GM12872 (cell line): ENCODE data around the gene HOXC4.

Source experiments
- CTCF ChIP-seq: IDR thresholded peaks from 3 replicates; pipeline ENCODE4 v1.5.1; 2011; ENCODE audit warnings: low read depth, mild to moderate bottlenecking, low read length, moderate library complexity; ENCODE audit not compliant: insufficient read depth

The HOXC4 gene

DNA sequence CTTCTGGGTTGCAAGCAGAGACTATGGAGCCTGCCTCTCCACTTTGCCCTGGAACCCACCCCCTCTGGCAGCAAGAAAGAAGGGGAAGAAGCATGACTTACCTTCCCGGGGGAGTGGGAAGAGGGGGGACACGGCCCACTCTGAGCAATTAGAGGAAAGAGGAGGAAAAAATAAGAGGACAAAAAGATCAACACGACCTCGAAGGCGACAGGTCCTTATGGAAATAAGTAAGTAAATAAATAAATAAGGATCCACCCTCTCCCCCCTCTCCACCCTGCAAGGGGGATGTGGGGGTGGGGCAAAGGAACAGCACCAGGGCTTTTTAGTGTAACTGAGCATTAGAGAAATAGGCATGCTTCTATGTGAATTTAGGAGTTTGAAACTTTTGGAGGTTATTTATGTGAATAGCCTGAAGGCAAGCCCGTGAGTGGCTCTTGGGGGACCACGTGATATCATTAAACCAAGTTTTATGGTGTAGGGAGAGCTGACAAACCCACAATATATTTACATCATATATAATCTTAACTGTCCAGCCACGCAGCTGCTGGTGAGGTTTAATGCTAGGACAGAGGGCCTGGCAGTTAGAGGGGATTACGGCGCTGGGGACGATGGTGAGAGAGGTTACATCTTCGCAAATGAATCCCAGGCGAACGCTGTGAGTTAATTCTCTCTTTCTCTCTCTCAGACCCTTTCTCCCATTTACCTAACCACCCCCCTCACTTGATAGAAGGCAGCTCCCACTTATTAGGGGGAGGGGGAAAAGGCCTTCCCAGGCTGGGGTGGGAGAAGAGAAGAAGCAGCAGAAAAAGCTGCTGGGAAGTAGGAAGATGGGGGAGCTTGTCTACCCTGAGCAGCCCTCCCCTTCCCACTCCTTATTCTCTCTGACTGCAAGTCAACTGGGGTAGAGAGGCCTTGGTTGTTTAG, 16.0 kb upstream of the HOXC4 start:
- no peak for TF ChIP-seq CTCF

GRCh38 chr12:54038284-54038870, 15.3 kb upstream of the HOXC4 start:
- no peak for TF ChIP-seq CTCF

GRCh38 chr12:54038871-54039414, 14.7 kb upstream of the HOXC4 start:
- no peak for TF ChIP-seq CTCF

DNA sequence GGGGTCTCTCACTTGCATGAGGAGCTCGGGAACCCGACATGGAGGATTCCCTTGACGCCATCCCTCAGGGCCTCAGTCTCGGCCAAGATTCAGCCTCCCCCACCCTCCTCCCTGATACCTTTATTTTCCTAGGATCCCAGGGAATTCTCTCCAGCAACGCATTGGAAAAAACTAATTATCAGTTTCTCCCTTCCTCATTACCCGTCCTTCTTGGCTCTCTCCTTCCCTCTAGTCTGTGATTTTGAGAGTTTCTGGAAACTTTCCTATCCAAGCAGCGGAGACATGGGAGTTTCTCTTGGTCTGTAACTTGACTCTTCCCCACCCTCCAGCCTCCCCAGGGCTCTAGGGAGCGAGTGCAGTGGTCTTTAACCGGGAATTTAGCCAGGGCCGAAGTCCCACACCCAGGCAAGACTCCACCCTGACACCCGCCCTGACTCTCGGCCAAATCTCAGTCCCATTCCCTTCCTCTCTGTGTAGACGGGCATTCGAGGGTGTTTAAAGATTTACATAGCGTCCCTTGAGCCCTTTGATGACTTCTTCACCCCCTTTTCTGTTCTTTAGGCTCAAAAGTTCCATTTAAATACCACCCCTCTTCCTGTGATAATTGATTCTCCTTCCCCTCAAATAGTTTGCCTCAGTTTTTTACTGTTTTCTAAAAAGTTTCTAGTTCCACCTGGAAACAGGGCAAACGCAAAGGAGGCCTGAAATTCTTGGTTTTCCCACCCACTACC, 14.1 kb upstream of the HOXC4 start:
- no peak for TF ChIP-seq CTCF

GRCh38 chr12:54040148-54040494, 13.5 kb upstream of the HOXC4 start:
- no peak for TF ChIP-seq CTCF

GRCh38 chr12:54040648-54041047, 13.0 kb upstream of the HOXC4 start:
- no peak for TF ChIP-seq CTCF

- no peak for TF ChIP-seq CTCF
Observed at GRCh38 chr12:54041097-54041690, 12.4 kb upstream of the HOXC4 start.
